GM18502 (cell line): ENCODE data around the gene MPV17.
"Not testable (repeated sequence)": the region's sequence is repeated elsewhere in the genome, so short reads cannot be mapped to it uniquely, and the experiment has no call there.

Experiments
- ATAC-seq: cut with Tn5 transposase; IDR thresholded peaks from one replicate; pipeline ENCODE4 v1.9.1; 2021; ENCODE audit warnings: mild to moderate bottlenecking; ENCODE audit not compliant: unreplicated experiment, poor library complexity

MPV17 gene

DNA sequence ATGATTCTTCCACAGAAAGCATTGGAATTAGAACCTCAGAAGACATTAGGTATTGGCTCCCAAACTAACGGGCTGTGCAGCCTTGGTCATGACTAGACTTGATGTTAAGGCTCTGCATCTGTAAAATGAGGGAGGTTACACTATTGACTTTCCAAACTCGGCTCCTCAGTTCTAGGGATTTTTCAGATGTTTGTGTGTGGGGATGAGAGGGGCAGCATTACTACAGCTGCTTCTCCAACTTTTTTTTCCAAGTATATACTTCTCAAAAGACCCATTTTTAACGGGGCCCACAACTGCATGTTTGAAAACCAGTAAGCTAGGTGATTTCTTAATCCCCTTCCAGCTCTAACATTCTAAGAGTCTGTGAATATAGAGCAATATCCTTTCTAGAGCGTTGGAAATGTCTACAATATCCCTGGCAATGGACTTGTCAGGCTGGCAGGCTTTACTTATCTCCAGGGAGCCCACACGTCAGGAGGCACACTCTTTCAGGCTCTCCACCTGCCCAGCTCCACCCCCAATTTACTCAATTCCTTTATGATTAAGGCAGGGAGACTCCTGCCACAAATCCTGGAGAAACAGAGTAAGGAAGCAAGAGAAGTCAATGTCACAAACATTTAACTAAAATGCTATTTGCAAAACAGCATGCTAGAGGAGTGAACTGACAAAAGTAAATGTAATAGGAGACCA lies 844 bp upstream of the MPV17 start:
- ATAC-seq: no peak

DNA sequence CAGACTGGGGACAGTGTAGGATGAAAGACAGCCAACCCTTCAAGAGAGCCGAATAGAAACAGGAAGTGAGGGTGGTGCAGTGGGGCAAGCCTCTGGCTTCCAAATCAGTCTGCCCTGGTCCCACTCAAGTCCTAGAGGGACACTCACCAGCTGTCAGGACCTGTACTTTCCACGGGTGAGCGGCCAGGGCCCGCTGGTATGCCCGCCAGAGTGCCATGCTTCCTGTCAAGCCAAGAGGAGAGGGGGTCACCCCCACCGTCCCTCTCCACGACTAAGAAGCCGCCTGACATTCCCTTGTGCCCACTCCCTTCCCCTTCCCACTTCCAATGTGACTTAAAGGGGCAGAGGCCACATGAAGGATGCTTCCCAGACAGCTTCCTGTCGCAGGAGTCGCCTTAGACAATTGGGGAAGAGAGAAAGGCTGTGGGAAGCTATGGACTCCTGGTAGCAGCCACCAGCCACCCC lies 564 bp downstream of the MPV17 start:
- ATAC-seq: peak; percentile 38

- no peak for ATAC-seq
Observed at GRCh38 chr2:27320958-27321543, 1.8 kb downstream of the MPV17 start.

DNA sequence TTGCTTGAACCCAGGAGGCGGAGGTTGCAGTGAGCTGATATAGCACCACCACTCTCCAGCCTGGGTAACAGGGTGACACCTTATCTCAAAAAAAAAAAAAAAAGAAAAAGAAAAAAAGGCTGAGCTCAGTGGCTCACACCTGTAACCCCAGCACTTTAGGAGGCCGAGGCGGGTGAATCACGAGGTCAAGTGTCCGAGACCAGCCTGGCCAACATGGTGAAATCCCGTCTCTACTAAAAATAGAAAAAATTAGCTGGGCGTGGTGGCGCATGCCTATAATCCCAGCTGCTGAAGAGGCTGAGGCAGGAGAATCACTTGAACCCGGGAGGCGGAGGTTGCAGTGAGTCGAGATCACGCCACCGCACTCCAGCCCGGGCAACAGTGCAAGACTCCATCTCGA lies 3.1 kb downstream of the MPV17 start:
- ATAC-seq: not testable (repeated sequence)

DNA sequence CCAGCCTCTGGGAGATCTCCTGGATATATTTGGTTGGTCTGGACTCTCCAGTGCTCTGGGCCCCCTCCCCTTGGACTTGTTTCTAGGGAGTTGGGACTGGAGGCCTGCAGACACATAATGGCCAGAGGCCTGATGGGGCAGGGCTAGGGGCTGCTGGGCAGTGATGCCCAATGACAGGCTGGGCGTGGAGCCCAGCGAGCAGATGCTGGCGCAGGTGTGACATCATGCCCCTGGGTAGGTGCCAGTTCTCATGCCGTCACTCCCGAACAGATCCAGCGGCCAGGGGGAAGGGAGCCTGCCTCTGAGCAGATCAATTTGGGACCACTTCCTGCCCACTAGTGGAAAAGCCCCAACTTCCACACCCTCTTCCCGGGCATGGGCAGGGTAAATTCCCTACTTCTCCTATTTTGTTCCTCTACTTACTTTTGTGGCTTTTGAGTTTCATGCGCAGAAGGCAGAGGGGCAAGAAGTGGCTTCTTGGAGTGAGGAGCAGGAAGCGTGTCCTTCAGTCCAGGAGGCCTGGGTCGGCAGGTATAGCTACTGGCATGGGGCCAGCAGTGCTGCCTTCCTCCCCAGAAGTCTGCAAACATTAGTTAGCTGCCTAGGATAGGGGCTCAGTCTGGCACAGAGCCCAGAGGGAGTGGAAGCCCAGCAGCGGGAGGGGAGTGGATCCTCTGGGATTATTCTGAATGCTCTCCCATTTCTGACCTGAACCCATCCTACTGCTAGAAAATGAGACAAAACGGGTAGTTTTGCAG lies 6.1 kb downstream of the MPV17 start:
- no peak for ATAC-seq

GRCh38 chr2:27315122-27315521 lies 7.8 kb downstream of the MPV17 start:
- no peak for ATAC-seq

DNA sequence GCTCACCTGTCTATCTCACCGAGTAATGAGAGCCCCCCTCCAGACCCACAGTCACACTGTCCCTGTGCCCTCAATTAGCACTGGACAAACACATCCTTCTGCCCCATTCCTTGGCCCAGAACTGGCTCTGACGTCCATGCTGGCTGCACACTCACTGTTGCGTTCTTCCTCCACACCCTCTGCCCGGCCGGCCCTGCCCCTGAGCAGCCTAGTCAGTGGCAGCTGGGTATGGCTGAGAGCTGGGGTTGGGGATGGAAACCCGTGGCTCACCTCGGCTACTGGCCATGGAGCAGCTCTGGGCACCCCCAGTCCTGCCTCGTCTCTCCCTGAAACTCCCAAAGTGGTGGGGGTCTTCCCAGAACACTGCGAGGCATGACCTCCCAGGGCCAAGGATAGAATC lies 8.2 kb downstream of the MPV17 start:
- no peak for ATAC-seq

- no peak for ATAC-seq
Observed at GRCh38 chr2:27313882-27314645, 8.8 kb downstream of the MPV17 start.

- no peak for ATAC-seq
Observed at GRCh38 chr2:27312152-27312551, 10.7 kb downstream of the MPV17 start.

GRCh38 chr2:27309651-27310050 lies 13.2 kb downstream of the MPV17 start:
- ATAC-seq: no peak

DNA sequence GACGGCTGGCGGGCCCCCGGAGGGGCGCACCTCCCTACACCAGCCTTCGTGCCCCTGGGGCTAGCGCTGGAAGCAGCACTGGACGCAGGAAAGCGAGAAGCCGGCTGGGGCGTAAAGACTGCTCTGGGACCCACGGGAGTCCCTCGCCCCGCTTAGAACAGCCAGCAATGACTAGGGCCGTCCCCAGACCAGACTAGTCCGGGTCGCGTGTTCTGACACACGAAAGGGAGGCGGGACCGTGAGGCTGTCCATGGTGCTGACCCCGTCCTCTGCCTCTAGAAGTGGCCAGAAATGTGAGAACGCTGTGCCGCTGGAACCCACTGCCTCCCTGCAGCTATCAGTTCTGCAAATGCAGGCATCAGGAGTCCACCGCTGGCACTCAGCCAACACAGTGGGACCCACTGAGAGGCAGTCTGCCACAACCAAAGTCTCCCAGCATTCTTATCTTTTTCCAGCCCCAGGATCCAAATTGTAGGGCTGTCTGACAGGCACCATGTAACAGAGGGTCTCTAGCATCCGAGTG lies 14.5 kb downstream of the MPV17 start, which contains the start of gene UCN:
UCN (minus strand) TSS at position 87 of the 523 bp plus-strand sequence. CDS start 550 bp downstream, outside the sequence.
- ATAC-seq: no peak

GRCh38 chr2:27307545-27308358 lies 15.1 kb downstream of the MPV17 start:
- ATAC-seq: no peak

DNA sequence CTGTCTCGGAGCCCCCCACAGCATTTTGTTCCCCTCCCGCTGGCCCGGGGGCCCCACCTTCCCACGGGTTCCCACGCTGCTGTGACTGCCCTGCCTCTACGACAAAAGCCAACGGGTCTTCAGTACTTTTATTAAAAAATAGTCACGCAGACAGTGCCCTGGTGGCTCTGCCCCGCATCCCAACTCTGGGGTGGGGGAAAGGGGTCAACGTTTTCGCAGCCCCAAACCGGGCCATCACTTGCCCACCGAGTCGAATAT lies 15.7 kb downstream of the MPV17 start:
- ATAC-seq: no peak

- no peak for ATAC-seq
Observed at GRCh38 chr2:27306573-27307286, 16.2 kb downstream of the MPV17 start.

GRCh38 chr2:27306136-27306535 lies 16.8 kb downstream of the MPV17 start:
- ATAC-seq: no peak

- ATAC-seq: no peak
Observed at GRCh38 chr2:27305516-27305915, 17.4 kb downstream of the MPV17 start.

GRCh38 chr2:27304488-27305240 lies 18.2 kb downstream of the MPV17 start:
- ATAC-seq: no peak
